Activated naive CD8-positive, alpha-beta T cell treated with anti-CD3 and anti-CD28 coated beads for 36 hours (primary cell): ENCODE measurements around the gene TRAK2. TPM values are rescaled to one million over a fixed set of nuclear protein-coding genes. Genes with fewer than 3 reads are reported as not detected.
"Not testable (repeated sequence)": the region's sequence is repeated elsewhere in the genome, so short reads cannot be mapped to it uniquely, and the experiment has no call there.

Experiments
- DNase-seq: peaks from one replicate; pipeline ENCODE4 v3.0.0; 2021
- H3K27ac Mint-ChIP-seq: one replicate; pipeline ENCODE4 v1.8.0; 2022; ENCODE audit warnings: mild to moderate bottlenecking, moderate library complexity, mixed read lengths
- H3K27me3 Mint-ChIP-seq: one replicate; pipeline ENCODE4 v1.8.0; 2022; ENCODE audit warnings: mild to moderate bottlenecking, mixed read lengths
- H3K36me3 Mint-ChIP-seq: one replicate; pipeline ENCODE4 v1.8.0; 2021; ENCODE audit warnings: mild to moderate bottlenecking, mixed read lengths
- H3K4me1 Mint-ChIP-seq: one replicate; pipeline ENCODE4 v1.8.0; 2021; ENCODE audit warnings: mixed read lengths
- H3K4me3 Mint-ChIP-seq: one replicate; pipeline ENCODE4 v1.8.0; 2022; ENCODE audit warnings: mild to moderate bottlenecking, moderate library complexity, mixed read lengths
- H3K9me3 Mint-ChIP-seq: one replicate; pipeline ENCODE4 v1.8.0; 2022; ENCODE audit warnings: mixed read lengths
- total RNA-seq, 2 experiments: library from RNA; stranded (reverse); gene quantifications; one replicate each; pipeline ENCODE4 v1.2.3, GENCODE V29; 2021

TRAK2 gene
- total RNA-seq, result 10 to 100 TPM; 21.2 to 24.6 TPM

GRCh38 chr2:201451292-201452057, at the start of gene TRAK2, which contains the start of gene STRADB:
TSS of gene TRAK2 (minus strand) at chr2:201451458. CDS start at chr2:201420507, 30,951 bp downstream.
TSS of gene STRADB (plus strand) at chr2:201451740. CDS start at chr2:201454841, 3,101 bp downstream.
- peak; percentile 97 for DNase-seq
- peak within 1 kb of the TSS; percentile 95 for H3K27ac Mint-ChIP-seq
- H3K27me3 Mint-ChIP-seq, result no peaks in the 10 kb centered on the region
- no peaks in the 10 kb centered on the region for H3K9me3 Mint-ChIP-seq
- H3K4me3 Mint-ChIP-seq, result peak within 1 kb of the TSS; percentile 92
- peaks cover 19% of the 10 kb centered on the region for H3K36me3 Mint-ChIP-seq
- peaks cover 45% of the 10 kb centered on the region for H3K4me1 Mint-ChIP-seq

- Mint-ChIP-seq H3K27me3 (no peaks in the 10 kb centered on the region), H3K4me3 (no peak overlapping the region), H3K27ac (no peak overlapping the region), H3K9me3 (peaks cover 24% of the 10 kb centered on the region), H3K4me1 (no peaks in the 10 kb centered on the region), H3K36me3 (peaks cover 26% of the 10 kb centered on the region)
- DNase-seq, result no peak
Measured at GRCh38 chr2:201500534-201500933, 49.3 kb upstream of the TRAK2 start.

GRCh38 chr2:201496785-201497184, 45.5 kb upstream of the TRAK2 start:
- Mint-ChIP-seq H3K4me1 (no peaks in the 10 kb centered on the region), H3K9me3 (peaks cover 5% of the 10 kb centered on the region), H3K4me3 (no peak overlapping the region), H3K36me3 (peaks cover 8% of the 10 kb centered on the region), H3K27ac (no peak overlapping the region), H3K27me3 (no peaks in the 10 kb centered on the region)
- DNase-seq, result no peak

GRCh38 chr2:201490291-201490690, 39.0 kb upstream of the TRAK2 start:
- no peaks in the 10 kb centered on the region for H3K4me1 Mint-ChIP-seq
- no peak overlapping the region for H3K4me3 Mint-ChIP-seq
- no peaks in the 10 kb centered on the region for H3K9me3 Mint-ChIP-seq
- H3K27ac Mint-ChIP-seq, result no peak overlapping the region
- no peaks in the 10 kb centered on the region for H3K36me3 Mint-ChIP-seq
- no peaks in the 10 kb centered on the region for H3K27me3 Mint-ChIP-seq
- DNase-seq, result no peak

- peaks cover 8% of the 10 kb centered on the region for H3K36me3 Mint-ChIP-seq
- H3K4me1 Mint-ChIP-seq, result no peaks in the 10 kb centered on the region
- H3K4me3 Mint-ChIP-seq, result no peak overlapping the region
- H3K27ac Mint-ChIP-seq, result no peak overlapping the region
- no peaks in the 10 kb centered on the region for H3K9me3 Mint-ChIP-seq
- no peak for DNase-seq
- no peaks in the 10 kb centered on the region for H3K27me3 Mint-ChIP-seq
Measured at GRCh38 chr2:201484805-201485204, 33.5 kb upstream of the TRAK2 start.

- not testable (repeated sequence) for H3K36me3 Mint-ChIP-seq, H3K9me3 Mint-ChIP-seq, H3K4me1 Mint-ChIP-seq, H3K4me3 Mint-ChIP-seq, DNase-seq, H3K27me3 Mint-ChIP-seq, H3K27ac Mint-ChIP-seq
Measured at GRCh38 chr2:201483758-201484157, 32.5 kb upstream of the TRAK2 start.

- Mint-ChIP-seq H3K4me3 (no peak overlapping the region), H3K36me3 (peaks cover 8% of the 10 kb centered on the region), H3K27ac (no peak overlapping the region), H3K4me1 (no peaks in the 10 kb centered on the region), H3K9me3 (no peaks in the 10 kb centered on the region), H3K27me3 (no peaks in the 10 kb centered on the region)
- no peak for DNase-seq
Measured at GRCh38 chr2:201483342-201483741, 32.1 kb upstream of the TRAK2 start.

GRCh38 chr2:201482543-201482942, 31.3 kb upstream of the TRAK2 start:
- DNase-seq, result no peak
- Mint-ChIP-seq H3K27ac (no peak overlapping the region), H3K4me3 (no peak overlapping the region), H3K9me3 (no peaks in the 10 kb centered on the region), H3K27me3 (no peaks in the 10 kb centered on the region), H3K4me1 (no peaks in the 10 kb centered on the region), H3K36me3 (peaks cover 8% of the 10 kb centered on the region)

GRCh38 chr2:201472411-201472810, 21.2 kb upstream of the TRAK2 start:
- no peak for DNase-seq
- H3K9me3 Mint-ChIP-seq, result no peaks in the 10 kb centered on the region
- no peak overlapping the region for H3K4me3 Mint-ChIP-seq
- no peaks in the 10 kb centered on the region for H3K27me3 Mint-ChIP-seq
- peaks cover 7% of the 10 kb centered on the region for H3K4me1 Mint-ChIP-seq
- peaks cover 29% of the 10 kb centered on the region for H3K36me3 Mint-ChIP-seq
- no peak overlapping the region for H3K27ac Mint-ChIP-seq

GRCh38 chr2:201471732-201472393, 20.6 kb upstream of the TRAK2 start:
- peaks cover 29% of the 10 kb centered on the region for H3K36me3 Mint-ChIP-seq
- H3K9me3 Mint-ChIP-seq, result no peaks in the 10 kb centered on the region
- H3K27ac Mint-ChIP-seq, result no peak overlapping the region
- H3K27me3 Mint-ChIP-seq, result no peaks in the 10 kb centered on the region
- H3K4me3 Mint-ChIP-seq, result no peak overlapping the region
- DNase-seq, result no peak
- H3K4me1 Mint-ChIP-seq, result peaks cover 7% of the 10 kb centered on the region

GRCh38 chr2:201470821-201471731, 19.8 kb upstream of the TRAK2 start:
- H3K4me3 Mint-ChIP-seq, result no peak overlapping the region
- no peak for DNase-seq
- H3K27me3 Mint-ChIP-seq, result no peaks in the 10 kb centered on the region
- H3K9me3 Mint-ChIP-seq, result no peaks in the 10 kb centered on the region
- H3K27ac Mint-ChIP-seq, result no peak overlapping the region
- peaks cover 29% of the 10 kb centered on the region for H3K36me3 Mint-ChIP-seq
- peaks cover 7% of the 10 kb centered on the region for H3K4me1 Mint-ChIP-seq

GRCh38 chr2:201467666-201468065, 16.4 kb upstream of the TRAK2 start:
- Mint-ChIP-seq H3K4me1 (peaks cover 7% of the 10 kb centered on the region), H3K4me3 (no peak overlapping the region), H3K9me3 (no peaks in the 10 kb centered on the region), H3K27ac (no peak overlapping the region), H3K36me3 (peaks cover 31% of the 10 kb centered on the region), H3K27me3 (no peaks in the 10 kb centered on the region)
- DNase-seq, result no peak

- H3K9me3 Mint-ChIP-seq, result no peaks in the 10 kb centered on the region
- peaks cover 43% of the 10 kb centered on the region for H3K36me3 Mint-ChIP-seq
Measured at GRCh38 chr2:201466050-201466675, 14.9 kb upstream of the TRAK2 start.

GRCh38 chr2:201465524-201465971, 14.3 kb upstream of the TRAK2 start:
- Mint-ChIP-seq H3K27ac (no peak overlapping the region), H3K9me3 (no peaks in the 10 kb centered on the region), H3K4me1 (peaks cover 7% of the 10 kb centered on the region), H3K4me3 (no peak overlapping the region), H3K36me3 (peaks cover 47% of the 10 kb centered on the region), H3K27me3 (no peaks in the 10 kb centered on the region)
- no peak for DNase-seq

More at GRCh38 chr2:201466050-201466675, 14.9 kb upstream of the TRAK2 start:
- no peak for DNase-seq
- H3K4me1 Mint-ChIP-seq, result peaks cover 7% of the 10 kb centered on the region
- H3K27me3 Mint-ChIP-seq, result no peaks in the 10 kb centered on the region
- no peak overlapping the region for H3K27ac Mint-ChIP-seq
- no peak overlapping the region for H3K4me3 Mint-ChIP-seq
